T follicular helper cell (primary cell): ENCODE data around the gene TMEM59L.

Source experiments
- DNase-seq: peaks from one replicate; pipeline ENCODE4 v3.0.0-alpha.2; 2020; ENCODE audit warnings: low read depth

TMEM59L gene

GRCh38 chr19:18637673-18638630 is 25.3 kb downstream of the TMEM59L start:
- no peak for DNase-seq

GRCh38 chr19:18639706-18640243 is 27.1 kb downstream of the TMEM59L start:
- no peak for DNase-seq

GRCh38 chr19:18644196-18645034 is 31.7 kb downstream of the TMEM59L start:
- no peak for DNase-seq

- no peak for DNase-seq
These were observed 32.4 kb downstream of the TMEM59L start for GRCh38 chr19:18645035-18645511.

GRCh38 chr19:18646535-18647370 is 34.1 kb downstream of the TMEM59L start:
- no peak for DNase-seq

- DNase-seq = no peak
These were observed 34.7 kb downstream of the TMEM59L start for GRCh38 chr19:18647371-18647767.

GRCh38 chr19:18647807-18648206 is 35.1 kb downstream of the TMEM59L start:
- DNase-seq = no peak

- DNase-seq = no peak
These were observed 36.3 kb downstream of the TMEM59L start for GRCh38 chr19:18648973-18649315.

GRCh38 chr19:18649371-18650020 is 36.8 kb downstream of the TMEM59L start:
- no peak for DNase-seq

- DNase-seq = no peak
These were observed 37.3 kb downstream of the TMEM59L start for GRCh38 chr19:18650021-18650390.

GRCh38 chr19:18650468-18651041 is 37.9 kb downstream of the TMEM59L start:
- no peak for DNase-seq

- DNase-seq = no peak
These were observed 38.6 kb downstream of the TMEM59L start for GRCh38 chr19:18651300-18651699.

- no peak for DNase-seq
These were observed 39.1 kb downstream of the TMEM59L start for GRCh38 chr19:18651733-18652132.

- no peak for DNase-seq
These were observed 41.2 kb downstream of the TMEM59L start for GRCh38 chr19:18653853-18654252.

- no peak for DNase-seq
These were observed 41.8 kb downstream of the TMEM59L start for GRCh38 chr19:18654469-18654868.

- DNase-seq = no peak
These were observed 42.6 kb downstream of the TMEM59L start for GRCh38 chr19:18655173-18655844.

- no peak for DNase-seq
These were observed 43.8 kb downstream of the TMEM59L start for GRCh38 chr19:18656337-18657086.

- DNase-seq = no peak
These were observed 45.1 kb downstream of the TMEM59L start for GRCh38 chr19:18657590-18658365.
